HFFc6 (cell line): ENCODE measurements around the gene CTNNA2. TPM values are rescaled to one million over a fixed set of nuclear protein-coding genes. Genes with fewer than 3 reads are reported as not detected.

Experiments used
- DNase-seq: peaks from one replicate; pipeline ENCODE4 v3.0.0-alpha.2; 2018
- H3K27ac Mint-ChIP-seq: 2 replicates; pipeline ENCODE4 v1.8.0; 2020; ENCODE audit warnings: mild to moderate bottlenecking, mixed read lengths
- H3K27me3 Mint-ChIP-seq: 2 replicates; pipeline ENCODE4 v1.8.0; 2021; ENCODE audit warnings: mild to moderate bottlenecking, moderate library complexity, mixed read lengths; ENCODE audit not compliant: insufficient read depth
- H3K36me3 Mint-ChIP-seq: 2 replicates; pipeline ENCODE4 v1.8.0; 2021; ENCODE audit warnings: low read depth, mixed read lengths
- H3K4me1 Mint-ChIP-seq: 2 replicates; pipeline ENCODE4 v1.8.0; 2020; ENCODE audit warnings: low read depth, mixed read lengths
- H3K4me3 Mint-ChIP-seq: 2 replicates; pipeline ENCODE4 v1.8.0; 2020; ENCODE audit warnings: mild to moderate bottlenecking, moderate library complexity, mixed read lengths
- H3K9me3 Mint-ChIP-seq: 2 replicates; pipeline ENCODE4 v1.8.0; 2020; ENCODE audit warnings: mild to moderate bottlenecking, mixed read lengths
- total RNA-seq, 6 experiments: library from RNA; stranded (reverse); fragmentation: NEBNext Ultra II Directional; extraction: Animal tissue kit (Norgen Biotek cat#: 25700); gene quantifications; 2 replicates in 1 of 6; 3 replicates in 5 of 6; pipeline ENCODE4 v1.2.3, GENCODE V29; 2021
- TF ChIP-seq, protein P1 (sequence below): fragments of 200-600 bp; sonication (generic); IDR thresholded peaks from 2 replicates; pipeline ENCODE4 v1.5.0; 2021; ENCODE audit warnings: antibody characterized with exemption, mild to moderate bottlenecking

The CTNNA2 gene
- total RNA-seq, 6 experiments from 2014 or later: not detected

GRCh38 chr2:80374105-80374504, 861.3 kb downstream of the CTNNA2 start:
- TF ChIP-seq, protein P1, sequence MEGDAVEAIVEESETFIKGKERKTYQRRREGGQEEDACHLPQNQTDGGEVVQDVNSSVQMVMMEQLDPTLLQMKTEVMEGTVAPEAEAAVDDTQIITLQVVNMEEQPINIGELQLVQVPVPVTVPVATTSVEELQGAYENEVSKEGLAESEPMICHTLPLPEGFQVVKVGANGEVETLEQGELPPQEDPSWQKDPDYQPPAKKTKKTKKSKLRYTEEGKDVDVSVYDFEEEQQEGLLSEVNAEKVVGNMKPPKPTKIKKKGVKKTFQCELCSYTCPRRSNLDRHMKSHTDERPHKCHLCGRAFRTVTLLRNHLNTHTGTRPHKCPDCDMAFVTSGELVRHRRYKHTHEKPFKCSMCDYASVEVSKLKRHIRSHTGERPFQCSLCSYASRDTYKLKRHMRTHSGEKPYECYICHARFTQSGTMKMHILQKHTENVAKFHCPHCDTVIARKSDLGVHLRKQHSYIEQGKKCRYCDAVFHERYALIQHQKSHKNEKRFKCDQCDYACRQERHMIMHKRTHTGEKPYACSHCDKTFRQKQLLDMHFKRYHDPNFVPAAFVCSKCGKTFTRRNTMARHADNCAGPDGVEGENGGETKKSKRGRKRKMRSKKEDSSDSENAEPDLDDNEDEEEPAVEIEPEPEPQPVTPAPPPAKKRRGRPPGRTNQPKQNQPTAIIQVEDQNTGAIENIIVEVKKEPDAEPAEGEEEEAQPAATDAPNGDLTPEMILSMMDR: no peak
- Mint-ChIP-seq H3K4me3 (no peak overlapping the region), H3K4me1 (no peaks in the 10 kb centered on the region), H3K27ac (no peak overlapping the region), H3K27me3 (no peaks in the 10 kb centered on the region; the same call in 1 of the 2 replicates), H3K36me3 (no peaks in the 10 kb centered on the region), H3K9me3 (peaks cover 15% of the 10 kb centered on the region)
- DNase-seq: no peak

DNA sequence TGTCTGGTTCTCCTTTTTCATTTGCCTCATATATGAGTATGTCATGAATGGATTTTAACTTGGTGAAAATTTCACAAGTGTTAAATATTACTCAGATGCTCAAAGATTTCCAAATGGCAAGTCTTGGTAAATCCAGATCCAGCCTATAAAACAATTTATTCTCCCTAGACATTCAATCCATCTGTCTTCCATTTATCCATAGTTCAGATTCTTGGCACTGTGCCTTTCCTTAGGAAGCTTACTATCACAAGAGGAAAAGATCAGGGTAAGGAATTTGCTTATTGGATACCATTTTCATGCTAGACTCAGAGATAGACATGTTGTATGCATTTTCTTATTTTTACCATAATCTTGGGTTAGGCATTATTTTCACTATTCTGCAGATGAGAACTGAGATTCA, 864.2 kb downstream of the CTNNA2 start:
- DNase-seq: no peak

GRCh38 chr2:80380736-80381135, 867.9 kb downstream of the CTNNA2 start:
- no peaks in the 10 kb centered on the region for H3K36me3 Mint-ChIP-seq
- peaks cover 8% of the 10 kb centered on the region for H3K9me3 Mint-ChIP-seq
- H3K27ac Mint-ChIP-seq: no peak overlapping the region
- no peak overlapping the region for H3K4me3 Mint-ChIP-seq
- H3K27me3 Mint-ChIP-seq: no peaks in the 10 kb centered on the region; the same call in 1 of the 2 replicates
- TF ChIP-seq, protein P1: no peak
- no peaks in the 10 kb centered on the region for H3K4me1 Mint-ChIP-seq
- no peak for DNase-seq

More for the DNA sequence above, 864.2 kb downstream of the CTNNA2 start:
- TF ChIP-seq, protein P1: no peak
- no peaks in the 10 kb centered on the region; the same call in 1 of the 2 replicates for H3K27me3 Mint-ChIP-seq
- H3K27ac Mint-ChIP-seq: no peak overlapping the region
- H3K36me3 Mint-ChIP-seq: no peaks in the 10 kb centered on the region
- H3K9me3 Mint-ChIP-seq: peaks cover 5% of the 10 kb centered on the region
- no peaks in the 10 kb centered on the region for H3K4me1 Mint-ChIP-seq
- H3K4me3 Mint-ChIP-seq: no peak overlapping the region

- Mint-ChIP-seq H3K27ac (no peak overlapping the region), H3K9me3 (peaks cover 5% of the 10 kb centered on the region), H3K36me3 (no peaks in the 10 kb centered on the region), H3K4me1 (no peaks in the 10 kb centered on the region), H3K27me3 (no peaks in the 10 kb centered on the region; the same call in 1 of the 2 replicates), H3K4me3 (no peak overlapping the region)
- no peak for DNase-seq
- TF ChIP-seq, protein P1: no peak
These were observed 868.8 kb downstream of the CTNNA2 start for GRCh38 chr2:80381666-80382065.

GRCh38 chr2:80392441-80392840, 879.6 kb downstream of the CTNNA2 start:
- TF ChIP-seq, protein P1: no peak
- no peak for DNase-seq
- Mint-ChIP-seq H3K9me3 (peaks cover 5% of the 10 kb centered on the region), H3K27me3 (no peaks in the 10 kb centered on the region; the same call in none of the 2 replicates), H3K4me3 (no peak overlapping the region), H3K27ac (no peak overlapping the region), H3K4me1 (no peaks in the 10 kb centered on the region), H3K36me3 (no peaks in the 10 kb centered on the region)

DNA sequence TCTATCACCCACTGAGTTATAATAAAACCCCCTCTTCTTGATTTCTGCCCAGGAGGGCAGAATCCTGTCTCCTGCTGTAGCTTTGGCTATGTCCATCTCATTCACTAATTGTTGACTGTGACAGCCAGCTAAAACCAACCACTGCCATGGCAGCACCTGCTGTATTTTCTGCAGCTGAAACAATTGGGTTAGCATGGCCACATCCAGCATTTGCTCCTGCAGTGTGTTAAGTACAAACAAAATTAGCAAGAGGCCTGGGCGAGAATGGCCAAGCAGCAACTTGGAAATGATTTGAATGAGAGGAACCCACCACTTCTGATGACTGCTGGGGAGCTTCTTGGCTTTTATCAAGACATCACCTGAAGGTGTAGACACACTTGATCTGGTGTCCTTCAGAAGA, 881.1 kb downstream of the CTNNA2 start:
- TF ChIP-seq, protein P1: no peak

More for the DNA sequence above, 881.1 kb downstream of the CTNNA2 start:
- Mint-ChIP-seq H3K9me3 (peaks cover 9% of the 10 kb centered on the region), H3K4me3 (no peak overlapping the region), H3K36me3 (no peaks in the 10 kb centered on the region), H3K27me3 (no peaks in the 10 kb centered on the region; the same call in none of the 2 replicates), H3K4me1 (no peaks in the 10 kb centered on the region), H3K27ac (no peak overlapping the region)
- no peak for DNase-seq
